ELF-1 (cell line): ENCODE measurements around the gene DYRK3.
"Not testable (repeated sequence)": the region's sequence is repeated elsewhere in the genome, so short reads cannot be mapped to it uniquely, and the experiment has no call there.

ENCODE experiments used
- DNase-seq: peaks from one replicate; pipeline ENCODE4 v3.0.0-alpha.2; 2016; ENCODE audit warnings: low read depth, low spot score

Gene DYRK3

GRCh38 chr1:206635080-206635977, at the start of gene DYRK3:
DYRK3 (plus strand) TSS chr1:206635536; CDS start chr1:206635704, 168 bp downstream.
- peak; percentile 92 for DNase-seq

GRCh38 chr1:206586501-206587445, 48.6 kb upstream of the DYRK3 start:
- DNase-seq, result no peak

- peak; percentile 21 for DNase-seq
These were observed 47.4 kb upstream of the DYRK3 start for GRCh38 chr1:206587904-206588303.

GRCh38 chr1:206588492-206588891, 46.8 kb upstream of the DYRK3 start:
- DNase-seq, result no peak

- DNase-seq, result no peak
These were observed 46.1 kb upstream of the DYRK3 start for GRCh38 chr1:206589206-206589605.

GRCh38 chr1:206590025-206590758, 45.1 kb upstream of the DYRK3 start:
- DNase-seq, result no peak

GRCh38 chr1:206591226-206591625, 44.1 kb upstream of the DYRK3 start:
- DNase-seq, result no peak

- DNase-seq, result no peak
These were observed 43.6 kb upstream of the DYRK3 start for GRCh38 chr1:206591696-206592095.

- DNase-seq, result no peak
These were observed 41.9 kb upstream of the DYRK3 start for GRCh38 chr1:206593351-206593925.

GRCh38 chr1:206595581-206596318, 39.6 kb upstream of the DYRK3 start:
- no peak for DNase-seq

- no peak for DNase-seq
These were observed 39.0 kb upstream of the DYRK3 start for GRCh38 chr1:206596319-206596666.

- no peak for DNase-seq
These were observed 34.8 kb upstream of the DYRK3 start for GRCh38 chr1:206600527-206600926.

- no peak for DNase-seq
These were observed 30.5 kb upstream of the DYRK3 start for GRCh38 chr1:206604861-206605260.

GRCh38 chr1:206606867-206607266, 28.5 kb upstream of the DYRK3 start:
- no peak for DNase-seq

- DNase-seq, result peak; percentile 52
These were observed 27.1 kb upstream of the DYRK3 start for GRCh38 chr1:206608108-206608698.

- DNase-seq, result no peak
These were observed 25.9 kb upstream of the DYRK3 start for GRCh38 chr1:206609229-206609991.

- DNase-seq, result peak; percentile 98
These were observed 23.0 kb upstream of the DYRK3 start, which contains the start of gene EIF2D for GRCh38 chr1:206612129-206612876. EIF2D (minus strand) TSS chr1:206612465; CDS start chr1:206612342, 123 bp downstream.

- DNase-seq, result not testable (repeated sequence)
These were observed 8.9 kb upstream of the DYRK3 start for GRCh38 chr1:206626396-206626795.

- no peak for DNase-seq
These were observed 6.4 kb upstream of the DYRK3 start for GRCh38 chr1:206628916-206629315.
